Calu3 (cell line): ENCODE data around the gene MRFAP1. TPM values are rescaled to one million over a fixed set of nuclear protein-coding genes. Genes with fewer than 3 reads are reported as not detected.

Experiments used
- BruUV-seq: library from RNA; stranded (reverse); fragments of 400-500 nt; replicated peaks from 2 replicates; lab custom pipeline; 2021; lab: Mats Ljungman, UMichigan
- CTCF ChIA-PET: fragments of 300-600 bp; sonication (Branson Sonifier 250); formaldehyde crosslinking; loops from one replicate; lab custom pipeline; 2022; ENCODE audit warnings: antibody characterized with exemption; lab: Charles Lee
- DNase-seq: peaks from one replicate; pipeline ENCODE4 v3.0.0; 2022
- H3K27ac Mint-ChIP-seq: one replicate; pipeline ENCODE4 v1.8.0; 2022; ENCODE audit warnings: mixed read lengths; ENCODE audit not compliant: unreplicated experiment
- H3K27me3 Mint-ChIP-seq: one replicate; pipeline ENCODE4 v1.8.0; 2022; ENCODE audit warnings: mixed read lengths; ENCODE audit not compliant: unreplicated experiment
- H3K36me3 Mint-ChIP-seq: one replicate; pipeline ENCODE4 v1.8.0; 2022; ENCODE audit warnings: mild to moderate bottlenecking, moderate library complexity, mixed read lengths; ENCODE audit not compliant: insufficient read depth, unreplicated experiment
- H3K4me1 Mint-ChIP-seq: one replicate; pipeline ENCODE4 v1.8.0; 2022; ENCODE audit warnings: mild to moderate bottlenecking, low read depth, mixed read lengths; ENCODE audit not compliant: unreplicated experiment
- H3K4me3 Mint-ChIP-seq: one replicate; pipeline ENCODE4 v1.8.0; 2022; ENCODE audit warnings: mild to moderate bottlenecking, low read depth, moderate library complexity, mixed read lengths; ENCODE audit not compliant: unreplicated experiment
- H3K9me3 Mint-ChIP-seq: one replicate; pipeline ENCODE4 v1.8.0; 2022; ENCODE audit warnings: low read depth, mixed read lengths; ENCODE audit not compliant: unreplicated experiment
- CTCF ChIP-seq: fragments of 200-600 bp; IDR thresholded peaks from one replicate; pipeline ENCODE4 v1.8.0; 2022; ENCODE audit warnings: antibody characterized with exemption; ENCODE audit not compliant: unreplicated experiment
- intact Hi-C: fragments of 100-400 bp; cut with micrococcal nuclease; formaldehyde crosslinking; loops from one replicate; pipeline ENCODE4 v1.10.0; 2022; ENCODE audit not compliant: unreplicated experiment
- total RNA-seq: library from RNA; stranded (reverse); gene quantifications from 2 replicates; pipeline ENCODE4 v1.2.3, GENCODE V29; 2022

MRFAP1 gene
- total RNA-seq, 1 experiment from 2014 or later = 151 TPM

GRCh38 chr4:6592804-6593563, 47.5 kb upstream of the MRFAP1 start:
- H3K4me1 Mint-ChIP-seq = no peaks in the 10 kb centered on the region
- no peaks in the 10 kb centered on the region for H3K9me3 Mint-ChIP-seq
- H3K27ac Mint-ChIP-seq = no peak overlapping the region
- intact Hi-C loops = no loop called here
- H3K36me3 Mint-ChIP-seq = peaks cover 7% of the 10 kb centered on the region
- DNase-seq = no peak
- H3K27me3 Mint-ChIP-seq = no peaks in the 10 kb centered on the region
- CTCF ChIA-PET = interaction anchor here (1.3 kb wide), 1 partner anchor 18 kb away, joined by 3 read pairs; the partner anchor contains the start of gene MAN2B2
- no peak overlapping the region for H3K4me3 Mint-ChIP-seq
- TF ChIP-seq CTCF = no peak
- BruUV-seq = no TSS peak

GRCh38 chr4:6594341-6594740, 46.1 kb upstream of the MRFAP1 start:
- no peaks in the 10 kb centered on the region for H3K27me3 Mint-ChIP-seq
- no TSS peak for BruUV-seq
- intact Hi-C loops = no loop called here
- H3K4me1 Mint-ChIP-seq = no peaks in the 10 kb centered on the region
- no peak for DNase-seq
- no peaks in the 10 kb centered on the region for H3K9me3 Mint-ChIP-seq
- H3K4me3 Mint-ChIP-seq = no peak overlapping the region
- TF ChIP-seq CTCF = no peak
- H3K36me3 Mint-ChIP-seq = peaks cover 7% of the 10 kb centered on the region
- CTCF ChIA-PET = no interaction called here
- H3K27ac Mint-ChIP-seq = no peak overlapping the region

GRCh38 chr4:6594826-6595355, 45.6 kb upstream of the MRFAP1 start:
- no TSS peak for BruUV-seq
- H3K27me3 Mint-ChIP-seq = no peaks in the 10 kb centered on the region
- no peaks in the 10 kb centered on the region for H3K4me1 Mint-ChIP-seq
- no peak overlapping the region for H3K4me3 Mint-ChIP-seq
- no peaks in the 10 kb centered on the region for H3K9me3 Mint-ChIP-seq
- H3K36me3 Mint-ChIP-seq = peaks cover 7% of the 10 kb centered on the region
- no peak overlapping the region for H3K27ac Mint-ChIP-seq
- CTCF ChIA-PET = no interaction called here
- no peak for DNase-seq
- intact Hi-C loops = no loop called here
- TF ChIP-seq CTCF = no peak

GRCh38 chr4:6595897-6596537, 44.5 kb upstream of the MRFAP1 start:
- H3K4me1 Mint-ChIP-seq = no peaks in the 10 kb centered on the region
- H3K27ac Mint-ChIP-seq = no peak overlapping the region
- H3K36me3 Mint-ChIP-seq = peaks cover 7% of the 10 kb centered on the region
- DNase-seq = no peak
- no TSS peak for BruUV-seq
- no peak overlapping the region for H3K4me3 Mint-ChIP-seq
- H3K27me3 Mint-ChIP-seq = no peaks in the 10 kb centered on the region
- TF ChIP-seq CTCF = no peak
- intact Hi-C loops = no loop called here
- CTCF ChIA-PET = no interaction called here
- no peaks in the 10 kb centered on the region for H3K9me3 Mint-ChIP-seq
